Measurements from ENCODE around the gene SCAND1.
"Not testable (repeated sequence)": the region's sequence is repeated elsewhere in the genome, so short reads cannot be mapped to it uniquely, and the experiment has no call there.

Gene SCAND1

GRCh38 chr20:35954200-35954906, at the start of gene SCAND1:
TSS of gene SCAND1 (minus strand) at chr20:35954502. CDS start at chr20:35954284, 218 bp downstream.
- in situ Hi-C loops (cut with MboI; ENCODE audit: low sequenced_read_pairs) = no loop called here

DNA sequence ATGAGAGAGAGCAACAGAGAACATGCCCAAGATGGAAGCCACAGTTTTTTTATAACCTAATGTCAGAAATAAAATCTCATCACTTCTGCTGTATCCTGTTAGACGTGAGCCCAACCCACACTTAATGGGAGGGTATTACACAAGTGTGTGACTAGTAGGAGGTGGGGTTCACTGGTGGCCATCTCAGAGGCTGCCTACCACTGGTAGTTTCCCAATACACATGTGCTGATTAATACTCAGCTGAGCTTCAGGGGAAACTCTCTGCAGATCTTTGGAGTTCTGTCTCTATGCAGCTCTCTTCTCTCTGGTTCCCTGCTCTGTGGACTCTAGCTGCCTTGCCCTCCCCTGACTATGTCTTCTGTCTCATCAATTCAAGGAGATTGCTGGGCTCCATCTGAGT, 49.7 kb upstream of the SCAND1 start:
- in situ Hi-C loops (cut with MboI; ENCODE audit: low sequenced_read_pairs) = no loop called here

DNA sequence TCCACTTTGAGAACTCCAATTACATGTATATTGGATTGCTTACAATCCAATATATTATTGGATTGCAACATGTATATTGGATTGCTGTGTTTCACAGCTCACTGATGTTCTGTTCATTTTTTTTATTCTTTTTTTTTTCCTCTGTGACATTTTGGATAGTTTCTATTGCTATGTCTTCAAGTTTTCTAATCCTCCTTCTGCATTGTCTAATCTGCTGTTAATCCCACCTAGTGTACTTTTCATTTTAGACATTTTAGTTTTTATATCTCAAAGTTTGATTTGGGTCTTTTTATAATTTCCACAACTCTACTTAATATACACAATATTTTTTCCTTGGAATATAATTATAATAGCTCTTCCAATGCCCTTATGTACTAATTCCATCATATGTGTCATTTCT, 48.6 kb upstream of the SCAND1 start:
- in situ Hi-C loops (cut with MboI; ENCODE audit: low sequenced_read_pairs) = no loop called here

GRCh38 chr20:36001331-36001730, 47.0 kb upstream of the SCAND1 start:
- in situ Hi-C loops (cut with MboI; ENCODE audit: low sequenced_read_pairs) = not testable (repeated sequence)

DNA sequence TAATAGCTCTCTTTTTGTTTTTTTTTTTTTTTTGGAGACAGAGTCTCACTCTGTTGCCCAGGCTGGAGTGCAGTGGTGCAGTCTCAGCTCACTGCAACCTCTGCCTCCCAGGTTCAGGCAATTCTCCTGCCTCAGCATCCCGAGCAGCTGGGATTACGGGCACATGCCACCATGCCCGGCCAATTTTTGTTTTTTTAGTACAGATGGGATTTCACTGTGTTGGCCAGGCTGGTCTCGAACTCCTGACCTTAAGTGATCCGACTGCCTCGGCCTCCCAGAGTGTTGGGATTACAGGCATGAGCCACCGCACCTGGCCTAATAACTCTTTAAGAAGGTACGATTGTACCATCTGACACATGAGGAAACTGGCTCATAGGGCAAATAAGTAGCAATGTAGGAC, 42.2 kb upstream of the SCAND1 start:
- in situ Hi-C loops (cut with MboI; ENCODE audit: low sequenced_read_pairs) = loop anchor here (25.0 kb wide), 1 partner anchor 141 kb away; no protein-coding TSS in a partner anchor

- in situ Hi-C loops (cut with MboI; ENCODE audit: low sequenced_read_pairs) = loop anchor here (25.0 kb wide), 1 partner anchor 142 kb away; no protein-coding TSS in a partner anchor
Measured at GRCh38 chr20:35994994-35995453, 40.7 kb upstream of the SCAND1 start.

DNA sequence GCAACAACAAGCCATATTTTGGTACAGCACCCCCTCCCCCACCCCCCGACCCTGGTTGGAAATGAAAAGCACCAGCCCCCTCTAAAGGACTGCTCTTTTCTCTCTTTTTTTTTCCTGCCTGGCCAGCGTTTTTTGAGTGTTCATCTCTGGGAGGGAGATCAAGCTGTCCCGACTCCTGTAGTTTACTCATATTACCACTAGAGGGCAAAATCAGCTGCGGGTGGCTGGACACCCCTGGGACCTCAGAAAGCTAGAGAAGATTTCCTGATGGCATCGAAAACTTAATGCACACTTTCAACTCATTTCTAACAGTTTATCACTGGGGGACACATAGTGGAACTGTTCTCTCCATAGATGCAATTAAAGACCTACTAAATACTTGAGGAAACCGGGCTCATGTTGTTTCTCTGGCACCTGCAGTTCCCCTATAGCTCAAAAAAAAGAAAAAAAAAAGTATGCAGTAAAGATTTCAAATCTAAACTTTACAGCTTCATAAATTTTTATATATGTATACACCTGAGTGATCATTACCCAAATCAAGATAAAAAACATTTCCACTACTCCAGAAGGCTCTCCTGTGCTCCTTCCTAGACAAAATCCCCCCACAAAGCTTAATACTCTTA, 38.5 kb upstream of the SCAND1 start:
- in situ Hi-C loops (cut with MboI; ENCODE audit: low sequenced_read_pairs) = loop anchor here (25.0 kb wide), 1 partner anchor 144 kb away; no protein-coding TSS in a partner anchor

- in situ Hi-C loops (cut with MboI; ENCODE audit: low sequenced_read_pairs) = loop anchor here (25.0 kb wide), 1 partner anchor 146 kb away; no protein-coding TSS in a partner anchor
Measured at GRCh38 chr20:35991142-35991771, 37.0 kb upstream of the SCAND1 start.

GRCh38 chr20:35988910-35989463, 34.7 kb upstream of the SCAND1 start:
- in situ Hi-C loops (cut with MboI; ENCODE audit: low sequenced_read_pairs) = loop anchor here (25.0 kb wide), 1 partner anchor 148 kb away; no protein-coding TSS in a partner anchor

GRCh38 chr20:35985806-35986205, 31.5 kb upstream of the SCAND1 start:
- in situ Hi-C loops (cut with MboI; ENCODE audit: low sequenced_read_pairs) = loop anchor here (25.0 kb wide), 1 partner anchor 151 kb away; no protein-coding TSS in a partner anchor

GRCh38 chr20:35984382-35984781, 30.1 kb upstream of the SCAND1 start:
- in situ Hi-C loops (cut with MboI; ENCODE audit: low sequenced_read_pairs) = loop anchor here (25.0 kb wide), 1 partner anchor 153 kb away; no protein-coding TSS in a partner anchor

- in situ Hi-C loops (cut with MboI; ENCODE audit: low sequenced_read_pairs) = loop anchor here (25.0 kb wide), 1 partner anchor 155 kb away; no protein-coding TSS in a partner anchor
Measured at GRCh38 chr20:35981969-35982368, 27.7 kb upstream of the SCAND1 start.

DNA sequence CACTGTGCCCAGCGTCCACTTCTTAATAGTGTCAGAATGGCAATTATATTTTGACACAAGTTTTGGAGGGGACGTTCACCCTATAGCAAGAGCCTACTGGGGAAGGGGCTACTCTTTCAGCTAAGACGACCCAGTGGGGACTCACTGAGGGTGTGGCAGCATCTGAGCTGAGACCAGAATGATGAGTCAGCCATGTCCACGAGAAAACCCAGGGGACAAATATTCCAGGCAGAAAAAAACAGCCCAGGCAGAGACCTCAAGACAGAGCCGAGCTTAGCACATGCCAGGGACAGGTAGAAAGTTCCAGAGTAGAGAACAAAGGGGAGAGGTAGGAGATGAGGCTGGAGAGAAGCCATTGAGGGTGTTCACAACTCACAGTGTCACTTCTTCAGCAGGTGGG, 25.2 kb upstream of the SCAND1 start:
- in situ Hi-C loops (cut with MboI; ENCODE audit: low sequenced_read_pairs) = loop anchor here (25.0 kb wide), 1 partner anchor 158 kb away; no protein-coding TSS in a partner anchor

DNA sequence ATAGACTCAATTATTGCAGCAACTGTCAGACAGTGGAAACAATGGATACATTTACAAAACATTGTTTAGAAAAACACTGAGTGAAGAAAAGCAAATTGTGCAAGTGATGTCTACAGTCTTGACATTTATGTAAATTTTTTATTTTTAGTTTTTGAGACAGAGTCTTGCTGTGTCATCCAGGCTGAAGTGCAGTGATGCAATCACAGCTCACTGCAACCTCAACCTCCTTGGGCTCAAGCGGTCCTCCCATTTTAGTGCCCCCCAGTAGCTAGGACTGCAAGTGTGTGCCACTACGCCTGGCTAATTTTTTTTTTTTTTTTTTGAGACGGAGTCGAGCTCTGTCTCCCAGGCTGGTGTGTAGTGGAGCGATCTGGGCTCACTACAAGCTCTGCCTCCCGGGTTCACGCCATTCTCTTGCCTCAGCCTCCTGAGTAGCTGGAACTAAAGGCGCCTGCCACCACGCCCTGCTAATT, 23.8 kb upstream of the SCAND1 start:
- in situ Hi-C loops (cut with MboI; ENCODE audit: low sequenced_read_pairs) = loop anchor here (25.0 kb wide), 1 partner anchor 159 kb away; no protein-coding TSS in a partner anchor

DNA sequence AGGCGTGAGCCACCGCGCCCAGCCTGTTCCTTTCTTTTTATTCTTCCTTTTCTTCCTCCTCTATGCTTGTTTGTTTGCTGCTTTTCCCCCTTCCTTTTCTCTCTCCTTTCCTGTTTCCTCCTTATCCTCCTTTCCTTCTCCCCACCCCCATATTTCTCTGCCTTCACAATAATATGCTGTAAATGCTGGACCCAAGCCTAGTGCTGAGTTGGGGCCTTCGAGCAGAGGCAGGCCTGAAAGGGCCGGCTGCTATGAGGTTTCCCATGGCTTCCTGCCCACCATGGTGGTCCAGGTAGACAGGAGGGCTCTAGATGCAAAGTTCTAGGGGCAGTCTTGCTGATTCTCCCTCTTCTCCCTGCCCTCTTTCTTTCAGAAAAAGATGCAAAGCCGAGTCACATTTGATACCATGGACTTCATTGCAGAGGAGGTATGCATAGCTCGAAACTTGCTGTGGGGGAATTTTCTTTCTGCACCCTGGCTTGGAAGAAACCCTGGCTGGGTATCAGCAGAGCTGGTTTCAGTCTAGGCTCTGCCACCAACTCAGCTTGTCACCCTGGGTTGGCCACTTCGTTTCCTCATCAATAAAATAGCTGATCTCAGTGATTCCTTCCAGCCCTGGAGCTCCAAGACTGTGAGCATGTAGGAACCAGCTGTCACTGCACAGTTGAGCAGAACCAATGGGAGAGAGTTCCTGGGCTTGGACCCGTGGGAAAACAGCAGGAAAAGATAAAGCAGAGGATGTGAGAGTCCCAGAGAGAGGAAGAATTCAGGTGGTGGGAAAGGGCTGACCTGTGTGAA, 21.5 kb upstream of the SCAND1 start:
- in situ Hi-C loops (cut with MboI; ENCODE audit: low sequenced_read_pairs) = loop anchor here (25.0 kb wide), 1 partner anchor 162 kb away; no protein-coding TSS in a partner anchor

DNA sequence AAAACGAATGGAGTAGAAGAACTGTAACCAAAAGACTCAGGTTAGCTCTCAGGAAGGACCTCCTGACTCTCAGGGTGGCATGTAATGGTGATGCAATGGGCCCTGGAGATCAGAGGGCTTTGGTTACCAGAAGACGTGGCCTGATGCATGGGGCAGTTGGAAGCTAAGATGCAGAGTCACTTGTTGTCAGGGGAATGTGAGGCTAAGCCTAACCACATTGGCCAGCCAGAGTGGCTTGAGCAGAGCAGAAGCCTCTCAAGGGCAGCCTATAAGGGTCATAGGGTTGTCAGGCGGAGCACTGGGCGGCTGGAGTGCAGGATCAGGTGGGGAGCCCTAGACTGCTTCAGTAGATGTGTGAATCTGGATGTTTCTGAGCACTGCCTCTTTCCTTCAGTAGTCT, 20.0 kb upstream of the SCAND1 start:
- in situ Hi-C loops (cut with MboI; ENCODE audit: low sequenced_read_pairs) = no loop called here

DNA sequence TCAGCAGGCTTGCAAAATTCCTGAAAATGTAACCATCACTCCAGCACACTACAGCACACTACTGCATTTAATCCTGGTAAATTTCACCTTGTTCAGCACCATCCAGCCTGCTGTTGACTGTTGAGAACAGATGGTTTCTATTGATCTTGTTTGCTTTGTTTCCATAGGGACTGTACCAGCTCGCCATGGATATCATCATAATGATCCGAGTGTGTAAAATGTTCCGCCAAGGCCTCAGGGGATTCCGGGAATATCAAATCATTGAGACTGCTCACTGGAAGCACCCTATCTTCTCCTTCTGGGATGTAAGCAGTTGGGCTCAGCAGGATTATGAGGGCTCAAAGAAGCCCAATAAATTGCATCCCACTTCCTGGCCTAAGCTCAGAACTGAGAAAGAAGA, 18.2 kb upstream of the SCAND1 start:
- in situ Hi-C loops (cut with MboI; ENCODE audit: low sequenced_read_pairs) = no loop called here

DNA sequence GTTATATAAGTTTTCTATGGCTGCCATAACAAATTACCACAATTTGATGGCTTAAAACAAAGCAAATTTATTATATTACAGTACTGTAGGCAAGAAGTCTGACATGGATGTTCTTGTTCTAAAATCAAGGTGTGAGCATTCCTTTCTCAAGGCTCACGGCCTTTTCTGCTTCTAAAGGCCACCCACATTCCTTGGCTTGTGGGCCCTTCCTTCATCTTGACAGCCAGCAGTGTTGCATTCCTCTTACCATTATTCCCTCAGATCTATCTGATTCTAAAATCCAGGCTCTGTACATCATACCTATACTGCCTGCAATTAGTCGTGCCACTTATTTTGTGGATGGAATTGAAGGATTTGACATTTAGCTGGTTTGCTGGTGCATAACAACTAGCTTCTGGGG, 17.7 kb upstream of the SCAND1 start:
- in situ Hi-C loops (cut with MboI; ENCODE audit: low sequenced_read_pairs) = no loop called here

GRCh38 chr20:35968930-35969329, 14.6 kb upstream of the SCAND1 start:
- in situ Hi-C loops (cut with MboI; ENCODE audit: low sequenced_read_pairs) = no loop called here
